ENCODE data around the gene JCHAIN.

DNA sequence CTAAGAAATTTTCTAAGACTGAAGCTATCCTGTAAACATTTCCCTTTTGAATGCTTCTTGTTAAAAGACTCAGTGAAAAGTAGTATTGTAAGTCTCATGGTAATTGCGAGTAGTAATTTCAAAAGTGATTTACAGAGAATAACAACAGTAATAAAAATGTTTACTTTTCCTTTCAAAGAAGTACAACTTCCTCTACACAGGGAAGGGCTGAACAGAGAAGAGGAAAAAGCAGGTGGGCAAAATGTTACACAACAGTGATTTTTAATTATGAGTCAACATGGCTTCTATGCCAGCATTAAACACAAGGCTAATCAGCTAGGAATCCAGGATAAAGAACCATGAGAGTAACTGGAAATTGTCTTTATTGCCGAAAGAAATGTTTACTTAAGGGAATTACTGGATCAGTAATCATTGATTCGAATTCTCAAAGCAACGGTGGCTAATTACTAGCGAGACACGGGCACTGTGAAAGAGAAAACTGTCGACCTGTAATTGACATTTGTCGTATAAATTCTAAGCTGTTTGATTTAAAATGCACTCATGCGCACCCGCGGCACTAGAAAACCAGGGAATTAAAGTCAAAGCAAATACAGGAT is 37.4 kb upstream of the JCHAIN start:
- TF ChIP-seq SUZ12 (IDR thresholded peaks at IDR 0.05; ENCODE audit: extremely low read depth, insufficient read depth, insufficient read length) (no peak), ZNF274 (IDR thresholded peaks at IDR 0.05; ENCODE audit: low read depth, low read length) (no peak)
